ENCODE measurements around the gene PPP1R12C.

The PPP1R12C gene

GRCh38 chr19:55146705-55147273, 29.4 kb upstream of the PPP1R12C start:
- no peak for DNase-seq (ENCODE audit: low read depth)

- no peak for DNase-seq (ENCODE audit: low read depth)
Observed at GRCh38 chr19:55146078-55146704, 28.8 kb upstream of the PPP1R12C start.

GRCh38 chr19:55145232-55145631, 27.8 kb upstream of the PPP1R12C start:
- no peak for DNase-seq (ENCODE audit: low read depth)

GRCh38 chr19:55141696-55142095, 24.3 kb upstream of the PPP1R12C start:
- no peak for DNase-seq (ENCODE audit: low read depth)

- DNase-seq (ENCODE audit: low read depth) = no peak
Observed at GRCh38 chr19:55137915-55138314, 20.5 kb upstream of the PPP1R12C start.

GRCh38 chr19:55136399-55137102, 19.1 kb upstream of the PPP1R12C start:
- no peak for DNase-seq (ENCODE audit: low read depth)

GRCh38 chr19:55134736-55135135, 17.3 kb upstream of the PPP1R12C start:
- DNase-seq (ENCODE audit: low read depth) = no peak

- DNase-seq (ENCODE audit: low read depth) = no peak
Observed at GRCh38 chr19:55133639-55134444, 16.4 kb upstream of the PPP1R12C start.

- DNase-seq (ENCODE audit: low read depth) = no peak
Observed at GRCh38 chr19:55132453-55133129, 15.2 kb upstream of the PPP1R12C start.

GRCh38 chr19:55131421-55131820, 14.0 kb upstream of the PPP1R12C start:
- no peak for DNase-seq (ENCODE audit: low read depth)

- DNase-seq (ENCODE audit: low read depth) = no peak
Observed at GRCh38 chr19:55119053-55119452, 1.6 kb upstream of the PPP1R12C start.

GRCh38 chr19:55118401-55118991, 1.1 kb upstream of the PPP1R12C start:
- DNase-seq (ENCODE audit: low read depth) = no peak

- DNase-seq (ENCODE audit: low read depth) = peak; percentile 93
Observed at GRCh38 chr19:55117663-55118391, 390 bp upstream of the PPP1R12C start.

GRCh38 chr19:55116232-55116858, 1.1 kb downstream of the PPP1R12C start:
- DNase-seq (ENCODE audit: low read depth) = peak; percentile 30

- DNase-seq (ENCODE audit: low read depth) = no peak
Observed at GRCh38 chr19:55115446-55116065, 1.9 kb downstream of the PPP1R12C start.

GRCh38 chr19:55114566-55115145, 2.8 kb downstream of the PPP1R12C start:
- DNase-seq (ENCODE audit: low read depth) = no peak

- no peak for DNase-seq (ENCODE audit: low read depth)
Observed at GRCh38 chr19:55113570-55114039, 3.8 kb downstream of the PPP1R12C start.

GRCh38 chr19:55112777-55113569, 4.5 kb downstream of the PPP1R12C start:
- DNase-seq (ENCODE audit: low read depth) = no peak

Measured in activated T-cell treated with anti-CD3 and anti-CD28 coated beads for 1 hour (primary cell).